Neural crest cell (in vitro differentiated cells): ENCODE measurements around the gene FALEC. TPM values are rescaled to one million over a fixed set of nuclear protein-coding genes. Genes with fewer than 3 reads are reported as not detected.

ENCODE experiments used
- DNase-seq: peaks from one replicate; pipeline ENCODE4 v3.0.0; 2021; ENCODE audit warnings: low read depth, mixed read lengths, low spot score
- H3K27ac Mint-ChIP-seq: one replicate; pipeline ENCODE4 v1.8.0; 2021; ENCODE audit warnings: mild to moderate bottlenecking, mixed read lengths; ENCODE audit not compliant: unreplicated experiment
- H3K27me3 Mint-ChIP-seq: 2 replicates; pipeline ENCODE4 v1.8.0; 2021; ENCODE audit warnings: low read depth, mild to moderate bottlenecking, mixed read lengths
- H3K36me3 Mint-ChIP-seq: 2 replicates; pipeline ENCODE4 v1.8.0; 2021; ENCODE audit warnings: low read depth, mild to moderate bottlenecking, mixed read lengths
- H3K4me1 Mint-ChIP-seq: 2 replicates; pipeline ENCODE4 v1.8.0; 2021; ENCODE audit warnings: mixed read lengths
- H3K4me3 Mint-ChIP-seq: one replicate; pipeline ENCODE4 v1.8.0; 2021; ENCODE audit warnings: mild to moderate bottlenecking, mixed read lengths
- H3K9me3 Mint-ChIP-seq: 2 replicates; pipeline ENCODE4 v1.8.0; 2021; ENCODE audit warnings: mixed read lengths
- CTCF ChIP-seq: fragments of 200-600 bp; sonication (generic); conservative IDR thresholded peaks from 2 replicates; pipeline ENCODE4 v1.5.0; 2021; ENCODE audit warnings: antibody characterized with exemption, mild to moderate bottlenecking
- total RNA-seq: library from RNA; stranded (reverse); gene quantifications from 2 replicates; pipeline ENCODE4 v1.2.1, GENCODE V29; 2021

FALEC gene
- total RNA-seq, 1 donor from 2014 or later: 1.3 TPM

- peaks cover 57% of the 10 kb centered on the region for H3K4me1 Mint-ChIP-seq
- H3K36me3 Mint-ChIP-seq: peaks cover 52% of the 10 kb centered on the region
- no peak for DNase-seq
- peak overlapping the region; percentile 98 for H3K4me3 Mint-ChIP-seq
- peaks cover 15% of the 10 kb centered on the region for H3K27me3 Mint-ChIP-seq
- TF ChIP-seq CTCF: no peak
- no peaks in the 10 kb centered on the region for H3K9me3 Mint-ChIP-seq
- H3K27ac Mint-ChIP-seq: peak overlapping the region; percentile 67
These were observed 60.2 kb downstream of the FALEC start for GRCh38 chr1:150575518-150576366.

GRCh38 chr1:150576367-150576711, 60.8 kb downstream of the FALEC start:
- peaks cover 60% of the 10 kb centered on the region for H3K4me1 Mint-ChIP-seq
- no peak overlapping the region for H3K27ac Mint-ChIP-seq
- peak overlapping the region; percentile 98 for H3K4me3 Mint-ChIP-seq
- H3K9me3 Mint-ChIP-seq: no peaks in the 10 kb centered on the region
- H3K36me3 Mint-ChIP-seq: peaks cover 48% of the 10 kb centered on the region
- no peak for DNase-seq
- TF ChIP-seq CTCF: no peak
- peaks cover 15% of the 10 kb centered on the region for H3K27me3 Mint-ChIP-seq

- H3K27me3 Mint-ChIP-seq: peaks cover 15% of the 10 kb centered on the region
- peaks cover 48% of the 10 kb centered on the region for H3K36me3 Mint-ChIP-seq
- H3K4me3 Mint-ChIP-seq: peak overlapping the region; percentile 98
- TF ChIP-seq CTCF: no peak
- H3K27ac Mint-ChIP-seq: peak overlapping the region; percentile 99
- no peaks in the 10 kb centered on the region for H3K9me3 Mint-ChIP-seq
- H3K4me1 Mint-ChIP-seq: peaks cover 60% of the 10 kb centered on the region
- no peak for DNase-seq
These were observed 61.4 kb downstream of the FALEC start for GRCh38 chr1:150576794-150577556.

- no peak for DNase-seq
- no peak for TF ChIP-seq CTCF
- Mint-ChIP-seq H3K4me3 (peak overlapping the region; percentile 98), H3K4me1 (peaks cover 56% of the 10 kb centered on the region), H3K36me3 (peaks cover 46% of the 10 kb centered on the region), H3K9me3 (no peaks in the 10 kb centered on the region), H3K27ac (peak overlapping the region; percentile 99), H3K27me3 (peaks cover 15% of the 10 kb centered on the region)
These were observed 62.2 kb downstream of the FALEC start for GRCh38 chr1:150577557-150578271.

- H3K9me3 Mint-ChIP-seq: no peaks in the 10 kb centered on the region
- peaks cover 40% of the 10 kb centered on the region for H3K36me3 Mint-ChIP-seq
- H3K4me3 Mint-ChIP-seq: peak overlapping the region; percentile 98
- no peak for DNase-seq
- peaks cover 11% of the 10 kb centered on the region for H3K27me3 Mint-ChIP-seq
- H3K27ac Mint-ChIP-seq: peak overlapping the region; percentile 99
- TF ChIP-seq CTCF: no peak
- peaks cover 53% of the 10 kb centered on the region for H3K4me1 Mint-ChIP-seq
These were observed 62.9 kb downstream of the FALEC start for GRCh38 chr1:150578272-150579109.
